22Rv1 (cell line): ENCODE measurements around the gene SPPL2A.

Experiments
- CTCF ChIP-seq: fragments of 450-650 bp; IDR thresholded peaks from 2 replicates; pipeline ENCODE4 v1.5.1; 2017; ENCODE audit warnings: mild to moderate bottlenecking
- ZFX ChIP-seq: fragments of 450-650 bp; IDR thresholded peaks from 2 replicates; pipeline ENCODE4 v1.6.1; 2017; ENCODE audit warnings: antibody characterized with exemption, borderline replicate concordance

GRCh38 chr15:50698101-50698500, 67.4 kb downstream of the SPPL2A start:
- TF ChIP-seq CTCF (no peak), ZFX (no peak)
